Omental fat pad (tissue), 4 donors: ENCODE results near the gene SNX5. TPM values are rescaled to one million over a fixed set of nuclear protein-coding genes. Genes with fewer than 3 reads are reported as not detected.

ENCODE experiments used
- ATAC-seq: fragments of 150-250 bp; one replicate; pipeline ENCODE4 v1.9.1; 2016; ENCODE audit warnings: mild to moderate bottlenecking, moderate library complexity; ENCODE audit not compliant: low FRiP score
- DNase-seq: peaks from one replicate; pipeline ENCODE4 v3.0.0-alpha.2; 2019; ENCODE audit warnings: low spot score
- CTCF ChIP-seq, 3 donors: fragments of 450-650 bp; IDR thresholded peaks; one replicate each; pipeline ENCODE4 v1.5.1; 2016 to 2017; ENCODE audit warnings: antibody characterized with exemption in 3 of 3, mild to moderate bottlenecking in 3 of 3, moderate library complexity in 2 of 3
- total RNA-seq, 4 donors: library from RNA; depleted of rRNA; stranded (reverse); fragments of >200 nt; gene quantifications; one replicate each; pipeline ENCODE4 v1.1.0, GENCODE V29; 2016

SNX5 gene
- total RNA-seq, 4 donors from 2014 or later: 101 to 232 (median 110) TPM

GRCh38 chr20:17953935-17954334 is 14.7 kb downstream of the SNX5 start:
- no peak for TF ChIP-seq CTCF (IDR thresholded peaks at IDR 0.05)
- ATAC-seq (no peak), DNase-seq (no peak)

GRCh38 chr20:17952692-17953684 is 15.6 kb downstream of the SNX5 start:
- ATAC-seq (no peak), DNase-seq (no peak)
- TF ChIP-seq CTCF (IDR thresholded peaks at IDR 0.05): no peak

DNA sequence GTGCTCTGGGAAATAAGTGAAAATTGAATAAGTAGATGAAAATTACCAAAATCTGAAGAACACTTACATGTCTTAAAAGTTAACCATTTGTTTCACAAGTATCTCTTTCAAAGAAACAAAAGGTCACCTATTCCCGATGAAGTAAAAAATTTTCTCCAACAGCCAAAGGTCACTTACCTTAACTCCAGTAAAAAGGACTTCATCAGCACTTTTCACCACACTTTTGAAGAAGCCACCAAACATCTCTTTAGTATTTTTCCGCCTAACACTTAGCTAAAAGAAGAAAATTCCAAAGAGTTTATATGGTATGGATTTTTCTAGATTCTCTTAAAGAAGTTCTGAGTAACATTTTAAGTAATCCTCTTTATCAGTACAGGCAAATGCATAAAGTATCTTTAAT is 17.3 kb downstream of the SNX5 start:
- ATAC-seq (no peak), DNase-seq (no peak)
- no peak for TF ChIP-seq CTCF (IDR thresholded peaks at IDR 0.05)

GRCh38 chr20:17950670-17951069 is 17.9 kb downstream of the SNX5 start:
- DNase-seq: no peak
- no peak for ATAC-seq
- TF ChIP-seq CTCF (IDR thresholded peaks at IDR 0.05): no peak

- DNase-seq (no peak), ATAC-seq (no peak)
These were observed 18.7 kb downstream of the SNX5 start for GRCh38 chr20:17949899-17950298.

GRCh38 chr20:17948442-17948841 is 20.2 kb downstream of the SNX5 start:
- no peak for DNase-seq
- no peak for TF ChIP-seq CTCF (IDR thresholded peaks at IDR 0.05)
- ATAC-seq: no peak

More at GRCh38 chr20:17949899-17950298, 18.7 kb downstream of the SNX5 start:
- no peak for TF ChIP-seq CTCF (IDR thresholded peaks at IDR 0.05)

DNA sequence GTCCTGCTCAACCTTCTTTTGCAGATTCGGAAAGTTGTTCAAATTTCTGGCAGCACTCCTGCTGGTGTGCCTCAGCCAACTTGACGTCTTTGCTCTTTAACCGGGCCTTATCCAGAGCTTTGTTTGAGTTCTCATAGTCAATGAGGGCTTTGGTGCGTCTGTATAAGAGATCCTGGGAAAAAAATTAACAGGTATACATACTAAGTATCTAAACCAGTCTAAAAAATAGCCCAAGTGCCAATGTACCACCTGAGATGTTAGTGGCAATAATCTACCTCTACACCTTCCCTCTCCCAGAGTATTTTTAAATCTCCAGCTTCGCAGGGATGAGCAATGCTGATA is 21.1 kb downstream of the SNX5 start:
- no peak for ATAC-seq

More for the DNA sequence above, 21.1 kb downstream of the SNX5 start:
- no peak for DNase-seq
- TF ChIP-seq CTCF (IDR thresholded peaks at IDR 0.05): no peak
